Measurements from ENCODE around the gene IDS. TPM values are rescaled to one million over a fixed set of nuclear protein-coding genes. Genes with fewer than 3 reads are reported as not detected.

The IDS gene
- total and polyA plus RNA-seq, 3 donors from 2014 or later, result 25.3 to 38.4 (median 30.2) TPM

GRCh38 chrX:149469406-149469805 lies 35.7 kb downstream of the IDS start:
- intact Hi-C loops (cut with DNase I; ENCODE audit: low total_unique reads), result no loop called here
- no peak for DNase-seq
- Histone ChIP-seq H3K9me3 (no peaks in the 10 kb centered on the region), H3K36me3 (ENCODE audit: low read depth, missing control alignments) (no peaks in the 10 kb centered on the region), H3K27me3 (no peaks in the 10 kb centered on the region), H3K4me3 (no peak overlapping the region), H3K27ac (no peak overlapping the region), H3K4me1 (no peaks in the 10 kb centered on the region)
- WGBS, 2 donors, result 83 to 96% methylated on average over 1 to 5 of the region's 5 CpGs
- TF ChIP-seq, protein P1, sequence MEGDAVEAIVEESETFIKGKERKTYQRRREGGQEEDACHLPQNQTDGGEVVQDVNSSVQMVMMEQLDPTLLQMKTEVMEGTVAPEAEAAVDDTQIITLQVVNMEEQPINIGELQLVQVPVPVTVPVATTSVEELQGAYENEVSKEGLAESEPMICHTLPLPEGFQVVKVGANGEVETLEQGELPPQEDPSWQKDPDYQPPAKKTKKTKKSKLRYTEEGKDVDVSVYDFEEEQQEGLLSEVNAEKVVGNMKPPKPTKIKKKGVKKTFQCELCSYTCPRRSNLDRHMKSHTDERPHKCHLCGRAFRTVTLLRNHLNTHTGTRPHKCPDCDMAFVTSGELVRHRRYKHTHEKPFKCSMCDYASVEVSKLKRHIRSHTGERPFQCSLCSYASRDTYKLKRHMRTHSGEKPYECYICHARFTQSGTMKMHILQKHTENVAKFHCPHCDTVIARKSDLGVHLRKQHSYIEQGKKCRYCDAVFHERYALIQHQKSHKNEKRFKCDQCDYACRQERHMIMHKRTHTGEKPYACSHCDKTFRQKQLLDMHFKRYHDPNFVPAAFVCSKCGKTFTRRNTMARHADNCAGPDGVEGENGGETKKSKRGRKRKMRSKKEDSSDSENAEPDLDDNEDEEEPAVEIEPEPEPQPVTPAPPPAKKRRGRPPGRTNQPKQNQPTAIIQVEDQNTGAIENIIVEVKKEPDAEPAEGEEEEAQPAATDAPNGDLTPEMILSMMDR (IDR thresholded peaks at IDR 0.05), result no peak
- TF ChIP-seq POLR2A (IDR thresholded peaks at IDR 0.05), result no peak

- intact Hi-C loops (cut with DNase I; ENCODE audit: low total_unique reads), result no loop called here
- no peak for DNase-seq
- no peaks in the 10 kb centered on the region for H3K27me3 ChIP-seq
- no peaks in the 10 kb centered on the region for H3K36me3 ChIP-seq (ENCODE audit: low read depth, missing control alignments)
- H3K4me1 ChIP-seq, result no peaks in the 10 kb centered on the region
- TF ChIP-seq, protein P1 (IDR thresholded peaks at IDR 0.05), result no peak
- TF ChIP-seq POLR2A (IDR thresholded peaks at IDR 0.05), result no peak
- 60 to 62% methylated on average over 1 to 5 of the region's 5 CpGs for WGBS, 2 donors
- no peak overlapping the region for H3K27ac ChIP-seq
- no peak overlapping the region for H3K4me3 ChIP-seq
- H3K9me3 ChIP-seq, result no peaks in the 10 kb centered on the region
These were observed 37.2 kb downstream of the IDS start for GRCh38 chrX:149467920-149468319.

- intact Hi-C loops (cut with DNase I; ENCODE audit: low total_unique reads), result no loop called here
- Histone ChIP-seq H3K27ac (no peak overlapping the region), H3K9me3 (no peaks in the 10 kb centered on the region), H3K27me3 (no peaks in the 10 kb centered on the region), H3K36me3 (ENCODE audit: low read depth, missing control alignments) (no peaks in the 10 kb centered on the region), H3K4me1 (no peaks in the 10 kb centered on the region), H3K4me3 (no peak overlapping the region)
- DNase-seq, result no peak
- TF ChIP-seq, protein P1 (IDR thresholded peaks at IDR 0.05), result no peak
- no peak for TF ChIP-seq POLR2A (IDR thresholded peaks at IDR 0.05)
- 75 to 81% methylated on average over 3 of the region's 3 CpGs for WGBS, 2 donors
These were observed 37.6 kb downstream of the IDS start for GRCh38 chrX:149467461-149467860.

GRCh38 chrX:149462849-149463248 lies 42.3 kb downstream of the IDS start:
- no peaks in the 10 kb centered on the region for H3K27me3 ChIP-seq
- H3K9me3 ChIP-seq, result no peaks in the 10 kb centered on the region
- 50 to 67% methylated on average over 1 of the region's 1 CpG for WGBS, 2 donors
- H3K4me1 ChIP-seq, result no peaks in the 10 kb centered on the region
- H3K4me3 ChIP-seq, result no peak overlapping the region
- DNase-seq, result no peak
- H3K36me3 ChIP-seq (ENCODE audit: low read depth, missing control alignments), result no peaks in the 10 kb centered on the region
- H3K27ac ChIP-seq, result no peak overlapping the region
- intact Hi-C loops (cut with DNase I; ENCODE audit: low total_unique reads), result no loop called here
- TF ChIP-seq, protein P1 (IDR thresholded peaks at IDR 0.05), result no peak
- no peak for TF ChIP-seq POLR2A (IDR thresholded peaks at IDR 0.05)

DNA sequence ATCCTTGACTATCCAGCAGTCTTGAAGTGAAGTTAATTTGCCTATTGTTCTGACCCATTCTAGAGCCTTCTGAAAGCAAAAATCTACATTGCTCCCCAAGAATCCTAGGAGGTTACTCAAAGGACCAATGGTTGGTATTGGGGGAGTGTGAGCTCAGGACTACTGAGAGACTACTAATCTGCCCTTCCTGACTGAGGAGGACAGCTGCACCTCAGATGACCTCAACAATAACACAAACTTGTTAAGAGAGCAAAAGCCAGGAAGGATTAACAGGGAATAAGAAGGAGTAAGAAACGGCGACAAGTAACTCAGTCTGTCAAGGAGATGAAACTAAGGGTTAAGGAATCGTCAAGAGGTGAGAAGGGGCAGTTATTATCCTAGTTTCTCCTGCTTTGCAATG lies 43.4 kb downstream of the IDS start:
- intact Hi-C loops (cut with DNase I; ENCODE audit: low total_unique reads), result no loop called here

More for the DNA sequence above, 43.4 kb downstream of the IDS start:
- TF ChIP-seq, protein P1 (IDR thresholded peaks at IDR 0.05), result no peak
- TF ChIP-seq POLR2A (IDR thresholded peaks at IDR 0.05), result no peak
- H3K4me3 ChIP-seq, result no peak overlapping the region
- no peaks in the 10 kb centered on the region for H3K27me3 ChIP-seq
- no peaks in the 10 kb centered on the region for H3K4me1 ChIP-seq
- no peak for DNase-seq
- no peak overlapping the region for H3K27ac ChIP-seq
- H3K36me3 ChIP-seq (ENCODE audit: low read depth, missing control alignments), result no peaks in the 10 kb centered on the region
- H3K9me3 ChIP-seq, result no peaks in the 10 kb centered on the region
- 69 to 70% methylated on average over 3 of the region's 3 CpGs for WGBS, 2 donors

Measured in testis (tissue), 3 donors.